ENCODE results near the gene DEPDC4.

- TF ChIP-seq POLR2A (IDR thresholded peaks at IDR 0.05): no peak
- no peak for TF ChIP-seq CTCF (IDR thresholded peaks at IDR 0.05)
- TF ChIP-seq EP300 (IDR thresholded peaks at IDR 0.05): no peak
- no peak for TF ChIP-seq POLR2AphosphoS5 (IDR thresholded peaks at IDR 0.05)
Observed at GRCh38 chr12:100258127-100258526, 8.8 kb downstream of the DEPDC4 start.
